Effector CD4-positive, alpha-beta T cell (primary cell): Measurements from ENCODE around the gene RFX3.

Experiments
- DNase-seq: peaks from one replicate; pipeline ENCODE4 v3.0.0-alpha.2; 2020

The RFX3 gene

GRCh38 chr9:3191715-3192114, 334.1 kb downstream of the RFX3 start:
- no peak for DNase-seq

- no peak for DNase-seq
Measured at GRCh38 chr9:3189113-3189861, 336.5 kb downstream of the RFX3 start.

- DNase-seq = no peak
Measured at GRCh38 chr9:3186751-3187150, 339.1 kb downstream of the RFX3 start.

GRCh38 chr9:3181049-3181953, 344.5 kb downstream of the RFX3 start:
- DNase-seq = peak; percentile 2

GRCh38 chr9:3180696-3181048, 345.1 kb downstream of the RFX3 start:
- DNase-seq = no peak

GRCh38 chr9:3179711-3180110, 346.1 kb downstream of the RFX3 start:
- DNase-seq = no peak

- DNase-seq = no peak
Measured at GRCh38 chr9:3177936-3178335, 347.9 kb downstream of the RFX3 start.

- DNase-seq = no peak
Measured at GRCh38 chr9:3177146-3177761, 348.5 kb downstream of the RFX3 start.

GRCh38 chr9:3173374-3173773, 352.4 kb downstream of the RFX3 start:
- DNase-seq = no peak

- no peak for DNase-seq
Measured at GRCh38 chr9:3170819-3171218, 355.0 kb downstream of the RFX3 start.
